Measurements from ENCODE around the gene TMED9.
A peak's percentile ranks its signal among the peaks of the same experiment; 100 is the strongest.

Gene TMED9

GRCh38 chr5:177592010-177592834, at the start of gene TMED9:
TMED9 (plus strand) TSS chr5:177592203; CDS start chr5:177592215, 12 bp downstream.
- Mint-ChIP-seq H3K27ac (peak within 1 kb of the TSS; percentile 89), H3K4me3 (peak within 1 kb of the TSS; percentile 96), H3K27me3 (ENCODE audit: low read depth, poor library complexity) (peaks cover 41% of the 10 kb centered on the region), H3K36me3 (ENCODE audit: low read depth) (peaks cover 34% of the 10 kb centered on the region), H3K9me3 (no peaks in the 10 kb centered on the region), H3K4me1 (peaks cover 40% of the 10 kb centered on the region)
- peak; percentile 83 for DNase-seq
- no peak for TF ChIP-seq CTCF (IDR thresholded peaks at IDR 0.05)

- Mint-ChIP-seq H3K9me3 (no peaks in the 10 kb centered on the region), H3K27ac (no peak overlapping the region), H3K4me1 (peaks cover 21% of the 10 kb centered on the region), H3K36me3 (ENCODE audit: low read depth) (peaks cover 36% of the 10 kb centered on the region), H3K4me3 (no peak overlapping the region), H3K27me3 (ENCODE audit: low read depth, poor library complexity) (peaks cover 2% of the 10 kb centered on the region)
- no peak for TF ChIP-seq CTCF (IDR thresholded peaks at IDR 0.05)
- no peak for DNase-seq
These were observed 49.1 kb upstream of the TMED9 start for GRCh38 chr5:177542816-177543465.

- H3K4me3 Mint-ChIP-seq, result no peak overlapping the region
These were observed 46.3 kb upstream of the TMED9 start for GRCh38 chr5:177545487-177546257.

GRCh38 chr5:177546258-177546741, 45.7 kb upstream of the TMED9 start:
- DNase-seq, result no peak
- Mint-ChIP-seq H3K4me3 (no peak overlapping the region), H3K27ac (peak overlapping the region; percentile 1), H3K27me3 (ENCODE audit: low read depth, poor library complexity) (no peaks in the 10 kb centered on the region), H3K9me3 (no peaks in the 10 kb centered on the region), H3K4me1 (peaks cover 12% of the 10 kb centered on the region), H3K36me3 (ENCODE audit: low read depth) (peaks cover 38% of the 10 kb centered on the region)
- TF ChIP-seq CTCF (IDR thresholded peaks at IDR 0.05), result no peak

More at GRCh38 chr5:177545487-177546257, 46.3 kb upstream of the TMED9 start:
- TF ChIP-seq CTCF (IDR thresholded peaks at IDR 0.05), result no peak
- no peak for DNase-seq
- H3K27me3 Mint-ChIP-seq (ENCODE audit: low read depth, poor library complexity), result no peaks in the 10 kb centered on the region
- peak overlapping the region; percentile 1 for H3K27ac Mint-ChIP-seq
- no peaks in the 10 kb centered on the region for H3K9me3 Mint-ChIP-seq
- H3K36me3 Mint-ChIP-seq (ENCODE audit: low read depth), result peaks cover 37% of the 10 kb centered on the region
- peaks cover 12% of the 10 kb centered on the region for H3K4me1 Mint-ChIP-seq

- Mint-ChIP-seq H3K4me1 (peaks cover 22% of the 10 kb centered on the region), H3K27me3 (ENCODE audit: low read depth, poor library complexity) (no peaks in the 10 kb centered on the region), H3K27ac (no peak overlapping the region), H3K36me3 (ENCODE audit: low read depth) (peaks cover 36% of the 10 kb centered on the region), H3K9me3 (no peaks in the 10 kb centered on the region), H3K4me3 (no peak overlapping the region)
- no peak for TF ChIP-seq CTCF (IDR thresholded peaks at IDR 0.05)
- no peak for DNase-seq
These were observed 44.3 kb upstream of the TMED9 start for GRCh38 chr5:177547736-177548135.

Measured in nephron progenitor cell (in vitro differentiated cells).